ENCODE data around the gene ANXA11.
A peak's percentile ranks its signal among the peaks of the same experiment; 100 is the strongest.

DNA sequence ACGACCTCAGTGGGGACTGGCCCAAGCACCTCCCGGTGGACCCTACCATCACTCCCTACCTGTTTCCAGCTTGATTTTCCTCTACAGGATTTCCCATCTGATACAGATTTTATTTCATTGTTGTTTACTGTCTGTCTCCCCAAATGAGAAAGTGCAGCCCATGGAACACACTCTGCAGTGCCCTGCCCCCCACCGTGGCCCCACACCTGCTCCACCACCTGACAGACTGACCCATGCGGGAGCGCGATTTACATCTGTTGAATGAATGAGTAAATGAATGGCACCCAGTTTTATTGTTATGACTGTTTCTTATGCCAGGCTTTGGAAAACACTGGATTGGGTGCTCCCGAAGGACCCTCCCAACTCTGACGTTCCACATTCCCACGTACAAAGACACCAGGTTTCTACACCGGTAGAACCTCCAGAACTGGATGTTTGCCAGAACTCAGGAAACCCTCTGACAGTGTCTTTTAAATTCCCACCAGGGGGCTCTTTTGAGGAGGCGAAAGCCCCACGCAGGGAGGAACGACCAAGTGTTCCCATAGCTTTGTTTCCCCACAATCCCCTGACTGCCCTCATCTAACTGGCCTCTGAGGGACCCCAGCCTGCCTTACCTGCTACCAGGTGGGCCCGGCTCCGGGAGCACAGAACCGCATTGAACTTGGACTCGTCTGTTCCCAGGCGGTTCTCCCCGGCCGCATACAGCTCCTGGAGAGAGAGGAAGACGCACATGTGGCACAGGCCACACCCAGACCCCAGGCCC lies 43.8 kb downstream of the ANXA11 start:
- TF ChIP-seq CTCF (IDR thresholded peaks at IDR 0.05) (peak in 4 of 7 experiments; percentile 7 to 32 (median 20)), POLR2A (IDR thresholded peaks at IDR 0.05) (no peak)
